Suppressor macrophage (primary cell): ENCODE results near the gene LSS.

Experiments used
- DNase-seq, 4 experiments: peaks; one replicate each; pipeline ENCODE4 v3.0.0-alpha.2; 2020 to 2022

Gene LSS

DNA sequence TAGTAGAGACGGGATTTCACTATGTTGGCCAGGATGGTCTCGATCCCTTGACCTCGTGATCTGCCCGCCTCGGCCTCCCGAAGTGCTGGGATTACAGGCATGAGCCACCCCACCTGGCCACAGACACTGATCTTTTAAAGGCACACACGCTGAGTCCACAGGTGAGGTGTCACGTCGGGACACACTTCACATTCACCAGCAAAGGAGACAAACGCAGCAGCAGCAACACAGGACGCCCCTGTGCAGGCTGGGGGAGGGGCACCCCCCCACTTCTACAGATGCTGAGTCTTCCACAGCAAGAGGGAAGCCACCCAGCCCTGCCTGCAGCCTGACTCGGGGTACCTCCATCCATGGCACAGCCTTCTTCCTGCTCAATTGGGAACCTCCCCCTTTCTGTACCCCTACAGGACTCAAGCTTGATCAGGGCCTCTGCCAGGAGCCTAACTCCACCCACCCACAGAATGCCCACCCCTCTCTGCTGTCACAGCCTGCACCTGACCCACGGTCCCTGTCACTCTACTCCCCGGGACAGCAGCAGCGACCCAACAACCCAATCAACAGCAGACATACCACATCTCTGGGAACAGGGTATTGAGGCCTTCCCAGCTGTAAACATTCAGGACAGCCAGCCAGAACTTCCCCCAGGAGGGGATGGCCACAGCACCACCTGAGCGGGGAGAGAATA is 9.5 kb downstream of the LSS start:
- no peak for DNase-seq

DNA sequence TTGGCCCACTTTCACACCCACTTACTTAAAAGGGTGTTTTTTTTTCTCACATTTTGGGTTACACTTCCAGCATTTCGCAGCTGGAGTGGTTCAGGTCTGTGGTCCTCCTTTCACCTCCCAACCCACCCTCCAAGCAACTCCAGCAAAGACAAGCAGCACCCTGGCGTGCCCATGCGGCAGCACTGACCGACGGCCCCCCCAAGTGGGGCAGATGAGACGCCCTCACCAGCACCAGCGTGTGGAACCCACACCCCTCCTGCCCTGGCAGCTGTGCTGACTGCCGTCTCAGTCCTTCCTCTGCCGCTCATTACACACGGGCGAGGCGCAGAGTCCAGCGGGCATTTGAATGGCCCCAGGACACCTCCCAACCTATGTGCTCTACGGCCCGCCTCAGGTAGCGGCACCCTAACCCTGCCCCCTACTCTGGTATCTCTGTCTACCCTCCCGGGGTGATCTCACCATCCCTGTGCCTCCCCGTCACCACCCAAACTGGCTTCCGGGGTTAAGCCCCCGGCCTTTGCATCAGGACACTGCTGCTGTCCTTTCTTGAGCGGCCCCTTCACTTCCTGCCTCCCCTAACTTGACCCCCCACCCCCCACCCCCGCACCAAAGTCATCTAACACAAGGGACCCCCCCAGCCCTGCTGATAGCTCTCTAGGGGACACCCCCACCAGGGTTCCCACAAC is 10.9 kb downstream of the LSS start:
- no peak for DNase-seq

DNA sequence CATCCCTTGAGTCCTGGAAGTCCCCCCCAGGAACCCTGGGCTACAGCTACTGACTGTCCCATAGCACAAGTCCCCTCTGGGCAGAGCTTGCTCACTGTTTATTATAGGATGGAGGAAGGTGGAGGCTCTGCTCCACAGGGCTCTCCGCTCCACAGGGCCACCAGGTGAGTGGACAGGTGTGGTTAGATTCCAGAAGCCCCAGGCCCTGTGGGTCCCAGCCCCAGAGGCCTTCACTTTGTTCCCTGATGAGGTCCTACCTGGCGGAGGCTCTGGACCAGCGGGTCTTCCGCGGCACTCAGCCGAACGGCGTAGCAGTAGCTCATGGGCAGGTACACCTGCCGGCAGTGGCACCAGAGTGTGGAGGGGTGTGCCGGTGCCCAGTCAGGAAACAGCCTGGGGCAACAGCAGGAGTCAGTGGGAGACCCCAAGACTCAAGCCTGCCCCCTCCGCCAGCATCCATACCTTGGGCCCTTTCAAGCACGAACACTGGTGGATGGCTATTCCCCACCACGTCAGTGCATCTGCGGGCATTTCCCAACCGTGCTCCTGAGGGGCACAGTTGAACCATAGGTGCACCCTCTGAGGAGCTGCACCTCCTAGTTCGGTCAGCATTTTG is 12.3 kb downstream of the LSS start:
- DNase-seq, result no peak

DNA sequence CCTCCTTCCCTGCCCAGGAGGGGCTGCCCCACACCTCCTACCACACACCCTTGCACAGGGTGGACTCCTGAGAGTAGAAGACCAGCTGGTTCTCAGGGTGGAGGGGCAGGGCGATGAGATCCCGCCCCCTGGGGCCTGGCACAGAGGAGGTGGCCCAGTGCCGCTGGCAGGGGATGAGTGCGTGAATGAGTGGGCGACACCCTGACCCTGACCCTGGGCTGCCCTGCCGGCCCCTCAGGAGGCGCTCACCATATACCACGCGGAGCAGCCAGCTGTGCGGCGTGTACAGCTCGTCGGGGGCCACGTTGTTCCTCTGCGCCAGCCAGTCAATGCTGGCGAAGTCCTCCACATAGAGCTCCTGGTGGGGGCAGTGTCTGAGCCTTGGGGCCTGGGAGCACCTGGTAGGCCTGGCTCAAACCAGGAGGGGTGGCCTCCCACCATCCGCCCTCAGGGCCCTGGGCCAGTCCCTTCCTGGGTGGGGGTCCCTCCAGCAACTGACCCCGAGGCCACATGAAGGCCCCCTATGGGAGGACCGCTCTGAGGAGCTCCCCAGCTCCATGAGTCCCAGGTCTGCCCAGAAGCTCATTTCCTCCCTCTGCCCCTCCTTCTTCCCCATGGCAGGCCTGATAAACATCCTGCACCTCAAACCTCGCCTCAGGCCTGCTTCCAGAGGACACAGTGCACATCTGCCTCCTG is 13.0 kb downstream of the LSS start:
- DNase-seq, result no peak

DNA sequence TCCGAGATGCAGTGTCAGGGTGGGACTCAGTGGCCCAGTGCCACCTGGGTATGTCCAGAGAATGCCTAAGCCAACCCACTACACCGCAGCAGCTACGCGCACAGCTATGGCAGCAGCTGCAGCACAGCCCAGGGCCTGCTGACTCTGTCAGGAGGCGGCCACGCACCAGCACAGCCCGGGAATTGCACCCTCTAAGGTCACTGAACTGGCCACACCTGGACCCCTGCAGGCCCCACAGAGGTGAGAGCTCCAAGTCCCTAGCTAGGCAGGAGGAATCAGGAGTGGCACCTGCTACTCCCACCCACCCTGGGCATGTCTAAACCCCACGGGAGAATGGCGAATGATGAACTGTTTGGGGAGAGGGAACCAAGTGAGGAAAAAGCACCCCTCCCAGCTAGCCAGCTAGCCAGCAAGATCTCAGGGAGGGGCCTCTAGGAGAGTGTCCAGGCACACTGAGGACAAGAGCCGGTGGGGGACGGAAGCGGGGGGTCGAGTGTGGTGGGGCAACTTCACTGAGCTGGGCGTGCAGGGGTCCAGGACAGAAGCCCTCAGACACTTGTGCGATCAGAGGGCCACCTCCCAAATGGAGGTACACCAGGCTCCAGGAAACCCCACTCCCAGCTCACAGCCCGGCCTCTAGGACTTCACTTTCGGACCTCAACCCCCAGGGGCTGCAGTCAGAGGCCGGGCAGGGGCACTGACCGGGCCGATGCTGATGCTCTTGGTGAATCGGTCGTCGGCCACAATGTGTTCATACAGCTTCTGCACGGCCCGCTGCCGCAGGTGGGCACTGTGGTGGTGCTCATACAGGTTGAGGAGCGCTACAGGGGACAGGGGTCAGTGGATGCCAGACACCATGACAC is 13.9 kb downstream of the LSS start:
- no peak for DNase-seq

DNA sequence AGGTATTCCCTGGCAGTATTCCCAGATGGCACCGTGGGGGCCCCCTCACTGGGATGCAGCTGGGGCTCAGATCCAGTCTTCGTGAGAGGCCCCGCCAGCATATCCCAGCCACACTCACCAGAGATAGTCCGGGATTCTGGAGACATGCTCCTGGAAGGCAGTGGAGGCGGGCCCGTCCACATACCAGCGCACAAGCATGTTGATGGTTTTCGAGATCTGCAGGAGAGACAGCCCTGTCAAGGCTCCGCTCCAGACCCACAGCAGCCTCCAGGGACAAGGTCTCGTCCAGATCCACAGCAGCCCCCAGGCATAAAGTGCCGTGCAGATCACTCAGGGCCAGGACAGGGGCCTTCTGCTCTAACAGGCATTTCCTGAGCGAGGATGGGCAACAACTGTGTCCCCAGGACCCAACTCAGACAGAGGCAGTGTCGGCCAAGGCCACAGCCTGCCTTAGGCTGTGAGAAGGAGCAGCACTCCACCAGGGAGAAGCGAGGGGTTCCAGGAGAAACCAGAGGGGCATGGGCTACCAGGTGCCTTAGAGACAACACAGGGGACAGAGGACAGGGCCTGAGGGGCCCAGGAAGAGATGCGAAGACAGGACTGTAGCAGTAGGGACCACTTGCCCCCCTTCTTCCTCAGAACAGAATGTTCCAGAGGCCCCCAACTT is 14.8 kb downstream of the LSS start:
- no peak for DNase-seq

DNA sequence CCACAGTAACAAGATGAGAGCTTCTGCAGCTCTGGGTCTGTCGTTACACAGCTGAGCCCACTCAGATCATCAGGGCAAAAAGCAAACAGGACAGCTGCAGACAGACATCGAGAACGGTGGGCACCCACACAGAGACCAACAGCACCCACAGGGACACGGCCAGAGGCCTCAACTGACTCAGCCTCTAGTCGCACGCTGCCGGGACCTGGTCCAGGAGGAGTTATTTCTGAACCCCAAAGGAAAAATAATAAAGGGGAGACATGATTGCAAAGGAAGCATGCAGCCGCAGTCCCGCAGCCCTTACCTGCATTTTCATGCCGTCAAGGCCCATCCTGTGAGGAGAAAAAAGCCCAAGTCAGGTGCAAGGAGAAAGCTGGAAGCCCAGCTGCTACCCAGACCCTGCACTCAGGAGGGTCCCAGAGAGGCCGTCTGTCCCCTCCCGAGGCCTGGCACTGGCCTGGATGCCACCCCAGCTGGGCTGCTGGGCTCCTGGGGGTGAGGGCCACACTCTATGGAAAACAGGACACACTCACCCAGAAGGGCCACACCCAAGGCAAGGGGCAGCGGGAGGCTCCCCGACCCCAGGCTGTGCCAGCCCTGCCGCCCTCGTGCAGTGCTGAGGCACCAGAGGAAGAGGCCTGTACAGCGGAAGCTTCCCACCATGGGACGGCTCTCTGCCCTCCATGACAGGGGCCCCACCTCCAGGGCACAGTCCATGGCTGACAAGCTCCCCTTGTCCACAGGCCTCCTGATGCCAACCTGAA is 15.7 kb downstream of the LSS start:
- DNase-seq, result no peak

DNA sequence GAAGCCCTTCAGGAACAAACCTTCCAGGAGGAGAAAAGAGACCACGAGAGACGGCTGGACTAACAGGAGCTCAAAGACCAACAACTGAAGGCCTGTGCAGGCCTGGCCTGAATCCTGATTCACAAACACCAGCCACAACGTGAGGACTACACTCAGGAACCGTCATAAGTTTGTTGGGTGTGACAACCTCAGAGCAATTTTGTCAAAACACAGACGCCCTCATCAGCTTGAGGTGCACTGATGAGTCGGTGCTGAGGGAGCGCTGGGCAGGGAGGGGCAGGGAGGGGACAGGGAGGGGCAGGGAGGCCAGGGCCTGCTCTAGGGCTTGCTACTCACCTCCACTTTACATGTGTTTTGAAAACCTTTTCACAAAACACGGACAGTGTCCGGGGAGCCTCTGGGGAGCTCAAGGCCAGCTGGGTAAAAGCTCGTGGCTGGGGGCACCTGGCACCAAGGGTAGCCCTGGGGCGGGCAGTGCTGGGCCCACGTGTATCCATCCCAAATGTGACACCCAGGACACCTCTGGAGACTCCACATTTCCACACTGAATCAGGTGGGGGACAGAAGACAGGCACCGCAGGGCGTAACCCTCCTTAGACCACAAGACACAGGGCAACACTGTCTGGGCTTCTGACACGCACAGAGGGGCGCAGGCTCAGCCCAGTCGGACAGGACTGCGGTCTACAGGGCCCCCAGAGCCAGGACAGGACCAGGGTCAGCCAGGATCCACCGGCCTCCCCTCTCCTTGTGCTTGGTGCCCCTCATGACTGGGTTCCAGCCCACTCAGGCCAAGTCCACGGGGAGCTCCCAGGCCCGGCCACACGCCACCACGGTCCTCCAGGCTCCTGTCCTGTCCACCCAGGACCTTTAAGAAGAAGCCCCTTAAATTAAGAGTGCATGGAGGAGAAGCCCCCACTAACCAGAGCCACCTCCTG is 16.5 kb downstream of the LSS start:
- DNase-seq, result no peak

DNA sequence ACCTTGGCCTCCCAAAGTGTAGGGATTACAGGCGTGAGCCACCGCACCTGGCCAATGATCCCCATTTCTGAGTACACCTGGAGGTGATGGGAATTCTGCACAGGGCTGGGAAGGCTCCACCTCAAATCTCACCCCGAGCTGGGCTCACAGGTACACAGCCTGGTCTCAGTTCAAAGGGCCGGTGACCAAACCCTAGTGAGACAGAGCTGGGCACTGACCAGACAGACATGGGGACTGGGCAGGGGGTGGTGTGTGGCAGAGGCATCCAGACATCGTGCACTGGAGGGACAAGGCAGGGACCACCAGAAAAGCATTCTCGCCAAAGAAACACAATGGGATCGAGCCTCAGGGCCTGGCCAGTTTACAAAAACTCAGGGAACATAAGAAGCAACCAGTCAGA is 17.2 kb downstream of the LSS start:
- DNase-seq, result no peak

DNA sequence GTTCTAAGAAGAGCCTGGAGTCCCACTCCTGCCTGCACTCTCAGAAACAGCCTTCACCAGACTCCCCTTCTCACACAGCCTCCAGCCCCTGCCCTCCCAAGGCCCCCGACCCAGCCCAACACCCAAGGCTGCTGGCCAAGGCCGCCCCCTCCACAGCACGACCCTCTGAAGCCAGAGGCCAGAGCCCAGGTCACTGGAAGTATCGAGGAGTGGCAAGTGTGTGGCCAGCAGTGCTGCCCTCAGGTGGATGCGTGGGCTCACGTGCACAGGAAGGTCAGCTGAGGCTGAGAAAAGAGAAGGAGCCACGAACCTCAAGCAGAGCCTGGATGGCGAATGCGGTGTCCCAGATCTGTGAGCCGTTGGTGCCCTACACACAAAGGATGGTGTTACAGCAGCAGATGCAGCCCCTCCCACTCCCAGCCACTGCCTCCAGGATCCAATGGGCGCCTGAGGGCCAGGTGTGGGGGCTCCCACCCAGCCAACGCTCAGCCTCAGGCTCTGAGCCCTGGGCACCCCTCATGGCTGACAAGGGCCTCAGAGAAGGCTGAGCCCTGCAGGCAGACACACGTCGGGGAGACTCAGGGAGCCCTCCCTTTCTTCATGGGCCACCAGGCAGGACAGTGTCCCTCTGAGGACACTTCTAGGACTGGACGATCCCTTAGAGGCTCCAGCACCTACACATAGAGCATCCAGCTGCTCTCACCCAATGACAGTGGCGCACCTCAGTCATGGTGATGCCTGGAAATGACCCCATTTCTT is 18.0 kb downstream of the LSS start:
- no peak for DNase-seq

DNA sequence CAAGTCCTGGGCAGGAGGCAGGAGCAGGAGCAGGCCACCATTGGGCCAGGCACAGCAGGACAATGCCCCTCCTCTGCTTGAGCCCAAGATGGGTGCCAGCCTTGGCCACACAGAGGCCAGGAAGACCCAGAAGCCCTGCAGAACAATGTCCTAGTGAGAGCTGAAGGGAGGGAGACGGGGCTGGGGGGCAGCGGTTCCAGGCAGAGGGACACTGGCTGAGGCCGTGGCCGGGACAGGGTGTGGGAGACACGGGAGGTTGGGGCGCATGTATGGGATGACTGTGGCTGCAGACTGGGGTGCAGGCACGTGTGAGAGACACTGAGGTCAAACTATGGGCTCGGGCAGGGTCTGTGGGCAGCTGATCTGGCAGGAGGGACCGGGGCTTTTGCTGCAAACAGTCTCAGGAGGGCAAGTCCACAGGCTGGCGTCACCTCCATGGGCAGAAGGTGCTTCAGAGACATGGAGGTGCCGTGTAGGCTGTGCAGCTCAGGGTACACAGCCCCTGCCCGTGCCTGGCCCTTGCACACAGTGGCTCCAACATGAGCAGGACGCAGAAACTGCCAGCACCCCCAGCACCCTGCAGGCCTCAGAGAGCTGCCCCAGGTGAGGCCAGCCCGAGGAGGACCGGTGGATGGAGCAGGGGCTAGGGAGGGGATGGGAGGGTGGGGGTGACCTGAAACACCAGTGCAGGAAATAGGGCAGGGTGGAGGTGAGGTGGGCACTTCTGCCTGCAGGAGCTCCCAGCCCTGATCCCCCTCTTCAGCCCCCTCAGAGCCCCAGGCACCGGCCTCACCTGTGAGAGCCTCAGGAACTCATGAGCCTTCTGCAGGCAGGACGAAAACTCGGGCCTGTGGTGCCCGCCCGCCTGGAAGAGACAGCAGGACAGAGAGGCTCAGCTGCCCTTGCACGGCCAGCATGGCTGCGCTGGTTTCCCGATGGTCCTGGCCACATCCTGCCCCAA is 19.5 kb downstream of the LSS start:
- no peak for DNase-seq

DNA sequence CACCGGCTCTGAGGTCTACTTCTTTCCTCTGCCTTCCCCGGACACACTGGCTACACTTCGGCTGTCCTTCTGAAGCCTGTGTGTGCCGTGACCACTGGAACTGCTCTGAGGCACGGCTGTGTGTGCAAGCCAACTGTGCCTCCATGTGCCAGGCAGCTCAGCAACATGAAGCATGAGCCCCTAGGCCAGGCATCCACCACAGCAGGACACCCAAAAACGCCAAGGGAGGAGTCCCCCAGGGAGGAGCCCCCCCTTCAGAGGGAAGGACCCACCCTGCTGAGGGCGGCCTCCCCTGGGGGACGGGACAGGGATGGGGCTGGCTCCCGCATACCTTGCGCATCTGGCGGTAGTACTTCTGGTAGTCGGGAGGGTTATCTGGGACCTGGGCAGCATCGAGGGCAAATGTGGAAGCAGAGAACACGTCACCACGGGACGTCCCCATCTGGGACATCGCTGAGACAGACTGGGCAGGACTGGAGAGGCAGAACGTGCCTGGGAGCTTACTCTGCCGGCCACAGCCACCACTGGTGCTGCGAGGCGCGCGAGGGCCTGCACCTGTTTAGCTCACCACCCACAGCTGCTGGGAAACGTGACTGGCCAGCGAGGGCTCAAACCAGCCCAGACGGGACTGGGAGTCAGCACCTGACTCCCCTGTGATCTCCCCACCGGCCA is 20.5 kb downstream of the LSS start:
- no peak for DNase-seq

DNA sequence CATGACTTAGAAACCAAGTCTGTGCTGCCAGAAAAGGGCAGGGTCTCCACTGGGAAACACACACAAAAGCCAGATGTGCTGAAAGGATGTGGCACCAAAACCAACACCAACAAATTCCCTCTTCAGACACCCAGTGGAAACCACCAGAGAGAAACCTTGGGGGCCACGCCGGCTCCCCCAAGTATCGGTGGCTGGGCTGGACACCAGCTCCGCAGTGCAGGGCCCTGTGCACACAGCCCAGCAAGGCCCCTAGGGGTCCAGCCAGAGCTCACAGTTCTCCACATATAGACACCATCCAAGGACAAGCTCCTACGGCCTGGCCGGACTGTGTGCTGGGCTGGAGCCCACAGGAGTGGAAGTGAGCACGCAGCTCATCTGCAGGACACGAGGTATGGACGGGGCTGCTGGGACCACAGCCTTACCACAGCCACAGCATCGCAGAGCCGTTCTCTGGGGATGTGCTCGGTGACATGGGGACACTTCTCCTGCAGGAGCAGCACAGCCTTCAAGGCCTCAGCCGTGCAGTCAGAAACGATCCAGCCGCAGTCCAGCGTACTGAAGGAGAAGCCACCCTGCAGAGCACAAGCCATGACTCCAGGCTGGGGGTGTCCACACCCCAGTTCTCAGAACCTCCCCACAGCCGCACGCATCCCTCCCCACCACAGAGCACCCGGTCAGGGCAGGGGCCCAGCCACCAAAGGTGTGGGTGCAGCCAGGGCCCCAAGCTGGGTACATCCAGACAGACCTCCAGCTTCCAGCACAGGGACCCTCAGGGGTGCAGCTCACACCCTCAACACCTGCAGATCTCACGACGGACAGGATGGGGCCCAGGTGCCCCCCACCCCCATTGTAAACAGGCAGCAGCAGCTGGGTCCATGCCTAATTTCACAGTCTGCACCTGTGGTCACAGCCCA is 21.3 kb downstream of the LSS start:
- DNase-seq, result no peak

DNA sequence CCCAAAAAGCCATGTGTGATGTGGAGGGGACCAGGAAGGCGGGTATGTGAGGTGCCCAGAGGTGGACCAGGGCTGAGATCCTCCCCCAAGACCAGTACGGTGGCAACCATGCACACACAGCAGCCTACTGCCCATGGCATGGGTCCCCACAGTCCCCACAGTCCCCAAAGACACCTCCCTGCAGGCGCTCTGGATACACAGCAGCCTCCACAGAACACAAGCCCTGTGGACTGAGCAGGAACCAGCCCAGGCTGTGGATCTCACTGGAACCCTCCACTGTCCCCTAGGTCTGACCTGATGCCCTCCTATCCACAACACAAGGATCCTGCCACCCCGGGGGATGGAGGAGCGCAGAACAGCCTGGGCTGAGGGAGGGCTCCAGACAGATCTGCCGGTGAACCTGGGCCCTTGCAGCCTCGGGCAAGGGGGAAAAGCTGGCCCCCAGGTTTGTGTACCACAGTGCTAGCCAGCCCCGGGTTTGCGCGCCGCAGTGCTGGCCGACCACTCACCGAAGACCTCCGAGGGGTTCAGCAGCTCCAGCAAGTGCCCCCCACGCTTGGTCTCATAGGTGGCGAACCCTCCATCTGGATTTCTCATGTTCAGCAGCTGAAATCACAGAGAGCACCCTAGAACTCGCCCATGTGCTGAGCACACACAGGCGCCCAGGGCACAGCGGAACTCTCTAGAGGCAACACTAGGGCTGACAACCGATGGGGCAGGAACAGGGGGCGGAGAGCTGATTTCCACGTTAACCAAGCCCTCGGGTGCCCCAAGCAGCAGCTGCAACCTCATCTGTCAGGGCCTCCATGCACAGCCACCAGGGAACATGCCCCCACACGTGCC is 22.2 kb downstream of the LSS start:
- no peak for DNase-seq

DNA sequence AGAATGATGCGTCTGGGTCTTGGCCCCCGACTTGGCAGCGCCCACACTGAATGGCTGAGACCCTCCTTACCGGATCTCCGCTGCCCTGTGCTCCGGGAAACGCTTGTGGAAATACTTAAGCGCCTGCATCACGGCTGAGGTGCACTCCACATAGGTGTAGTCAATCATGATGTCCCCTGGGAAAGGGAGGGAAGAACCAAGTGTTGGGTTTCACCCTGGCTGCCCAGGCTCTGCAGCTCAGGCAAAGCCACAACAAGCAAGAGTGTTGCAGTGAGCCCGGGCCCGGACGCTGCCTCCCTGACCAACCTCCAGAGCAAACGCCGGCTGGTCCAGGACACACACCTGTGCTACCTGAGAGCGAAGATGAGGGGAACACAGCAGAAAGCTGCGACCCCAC is 22.8 kb downstream of the LSS start:
- no peak for DNase-seq
